Fibroblast of pulmonary artery (primary cell): ENCODE measurements around the gene MITF.
"Not testable (repeated sequence)": the region's sequence is repeated elsewhere in the genome, so short reads cannot be mapped to it uniquely, and the experiment has no call there.

ENCODE experiments used
- DNase-seq: peaks from one replicate; pipeline ENCODE4 v3.0.0-alpha.2; 2010; ENCODE audit warnings: low read depth
- H3K4me3 ChIP-seq: replicated peaks from 2 replicates; pipeline ENCODE4 v1.5.1; 2011; ENCODE audit warnings: low read depth, mild to moderate bottlenecking, control low read depth, low read length, moderate library complexity
- TF ChIP-seq, protein P1 (sequence below): IDR thresholded peaks from 2 replicates; pipeline ENCODE4 v1.5.1; 2011; ENCODE audit warnings: mild to moderate bottlenecking, control low read depth, low read length, inconsistent platforms; ENCODE audit errors: missing control alignments

Gene MITF

DNA sequence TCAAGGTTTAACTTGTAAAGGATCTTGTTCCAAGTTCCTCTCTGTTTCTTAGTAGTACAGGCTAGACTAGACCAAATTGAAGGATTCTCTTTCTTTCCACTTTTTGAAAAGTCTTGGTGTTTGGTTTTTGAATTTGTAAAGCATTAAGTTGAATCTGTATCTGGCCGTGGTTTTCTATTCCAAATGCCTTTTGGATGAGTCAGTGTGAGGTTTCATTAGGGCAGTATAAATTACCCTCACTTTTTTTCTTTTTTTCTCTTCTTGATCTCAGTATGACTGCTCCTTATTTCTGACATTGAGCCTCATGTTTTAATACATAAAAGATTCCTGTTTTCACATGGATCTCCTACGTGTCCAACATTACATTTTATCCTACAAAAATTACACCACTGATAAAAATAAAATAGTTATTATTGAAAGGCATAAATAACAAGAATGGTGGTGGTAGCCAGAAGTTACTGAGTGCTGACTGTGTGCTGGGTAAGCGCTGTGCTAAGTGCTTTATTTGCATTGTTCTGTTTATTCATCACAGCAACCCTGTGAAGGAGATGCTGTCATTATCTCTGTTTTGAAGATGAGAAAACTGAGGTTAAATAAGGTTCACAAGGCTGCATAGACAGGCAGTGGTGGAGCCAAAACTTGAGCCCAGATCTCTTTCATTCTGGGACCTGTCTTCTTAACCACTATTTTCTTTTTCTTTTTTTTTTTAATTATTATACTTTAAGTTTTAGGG lies 48.3 kb downstream of the MITF start:
- DNase-seq: peak; percentile 61
- no peak overlapping the region for H3K4me3 ChIP-seq
- TF ChIP-seq, protein P1, sequence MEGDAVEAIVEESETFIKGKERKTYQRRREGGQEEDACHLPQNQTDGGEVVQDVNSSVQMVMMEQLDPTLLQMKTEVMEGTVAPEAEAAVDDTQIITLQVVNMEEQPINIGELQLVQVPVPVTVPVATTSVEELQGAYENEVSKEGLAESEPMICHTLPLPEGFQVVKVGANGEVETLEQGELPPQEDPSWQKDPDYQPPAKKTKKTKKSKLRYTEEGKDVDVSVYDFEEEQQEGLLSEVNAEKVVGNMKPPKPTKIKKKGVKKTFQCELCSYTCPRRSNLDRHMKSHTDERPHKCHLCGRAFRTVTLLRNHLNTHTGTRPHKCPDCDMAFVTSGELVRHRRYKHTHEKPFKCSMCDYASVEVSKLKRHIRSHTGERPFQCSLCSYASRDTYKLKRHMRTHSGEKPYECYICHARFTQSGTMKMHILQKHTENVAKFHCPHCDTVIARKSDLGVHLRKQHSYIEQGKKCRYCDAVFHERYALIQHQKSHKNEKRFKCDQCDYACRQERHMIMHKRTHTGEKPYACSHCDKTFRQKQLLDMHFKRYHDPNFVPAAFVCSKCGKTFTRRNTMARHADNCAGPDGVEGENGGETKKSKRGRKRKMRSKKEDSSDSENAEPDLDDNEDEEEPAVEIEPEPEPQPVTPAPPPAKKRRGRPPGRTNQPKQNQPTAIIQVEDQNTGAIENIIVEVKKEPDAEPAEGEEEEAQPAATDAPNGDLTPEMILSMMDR: no peak

DNA sequence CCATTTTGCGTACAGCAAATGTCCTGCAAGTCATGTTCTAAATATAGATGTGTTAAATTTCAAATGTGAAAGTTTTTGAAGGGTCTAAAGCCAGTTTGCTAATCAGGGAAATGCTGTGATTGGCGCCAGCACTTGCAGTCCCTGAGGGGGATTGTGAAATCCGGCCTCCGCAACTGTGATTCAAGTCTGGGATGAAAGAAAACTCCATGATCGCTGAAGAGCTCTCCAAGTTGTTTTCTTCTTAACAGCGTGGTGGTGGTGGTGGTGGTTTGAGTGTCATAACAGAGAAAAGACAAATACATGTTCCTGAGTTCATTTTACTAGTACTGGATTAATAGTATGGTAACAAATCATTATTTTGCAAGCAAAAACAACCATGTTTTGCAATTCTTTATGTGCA lies 51.8 kb downstream of the MITF start:
- TF ChIP-seq, protein P1: no peak
- DNase-seq: peak; percentile 83
- H3K4me3 ChIP-seq: no peak overlapping the region

DNA sequence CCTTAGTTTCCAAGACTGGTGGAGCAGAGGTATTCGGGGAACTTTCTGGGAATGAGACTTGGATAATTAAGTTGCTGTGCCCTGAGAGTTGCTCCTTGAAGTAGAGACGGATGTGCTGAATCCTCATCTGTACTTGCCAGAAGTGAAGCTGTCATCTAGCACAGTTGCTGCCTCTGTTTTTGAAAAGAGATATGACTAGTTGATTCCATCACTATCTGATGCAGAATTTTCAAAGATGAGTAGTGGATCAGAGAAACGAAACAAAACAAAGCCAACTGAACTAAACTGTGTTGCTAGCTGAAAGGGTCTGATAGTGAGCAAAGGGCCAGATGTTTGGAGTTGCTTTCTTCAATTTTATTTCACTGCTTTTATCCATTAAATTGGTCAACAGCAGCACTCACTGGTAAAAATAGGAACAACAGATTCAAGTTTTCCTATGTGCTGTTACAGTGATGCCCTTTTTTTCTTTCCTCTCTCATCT lies 52.7 kb downstream of the MITF start:
- peak; percentile 49 for DNase-seq
- no peak overlapping the region for H3K4me3 ChIP-seq
- TF ChIP-seq, protein P1: peak; percentile 35

DNA sequence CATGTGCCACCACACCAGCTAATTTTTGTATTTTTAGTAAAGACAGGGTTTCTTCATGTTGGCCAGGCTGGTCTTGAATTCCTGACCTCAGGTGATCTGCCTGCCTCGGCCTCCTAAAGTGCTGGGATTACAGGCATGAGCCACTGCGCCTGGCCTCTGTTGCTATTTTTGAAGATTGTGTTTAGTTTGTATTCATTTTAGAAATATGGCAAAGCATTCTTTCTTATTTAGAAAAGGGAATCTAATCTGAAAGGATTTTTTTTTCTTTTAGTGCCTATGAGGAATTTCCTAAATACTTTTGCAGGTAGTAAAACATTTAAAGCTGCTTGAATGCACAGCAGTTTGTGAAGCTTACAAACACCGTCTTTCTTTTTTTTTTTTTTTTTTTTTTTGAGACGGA lies 56.9 kb downstream of the MITF start:
- not testable (repeated sequence) for DNase-seq

DNA sequence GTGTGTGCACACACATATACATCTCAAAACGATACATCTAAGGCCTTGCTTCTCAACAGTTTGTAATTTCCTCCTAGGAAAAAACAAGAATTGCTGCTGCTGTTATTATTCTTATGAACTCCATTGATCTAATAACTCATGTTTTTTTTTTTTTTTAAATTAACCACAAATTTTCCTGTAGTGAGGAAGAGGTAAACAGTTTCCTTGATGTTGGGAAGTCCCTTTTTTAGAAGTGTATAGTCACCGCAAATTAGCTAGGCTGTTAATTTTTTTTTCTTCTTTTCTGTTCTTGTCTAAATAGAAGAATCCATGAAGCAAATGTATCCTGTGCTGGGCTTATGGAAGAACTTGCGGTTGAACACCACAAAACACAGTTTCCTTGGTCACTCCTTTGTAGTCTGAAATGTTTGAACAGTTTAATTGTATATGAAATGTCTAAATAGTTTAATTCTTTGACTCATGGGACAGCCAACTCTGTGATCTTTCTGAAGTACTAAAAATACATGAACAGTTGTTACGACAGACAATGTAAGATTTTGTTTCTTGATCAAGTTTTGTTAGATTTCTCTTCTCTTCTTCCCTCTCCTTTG lies 64.5 kb downstream of the MITF start:
- H3K4me3 ChIP-seq: no peak overlapping the region
- no peak for DNase-seq
- TF ChIP-seq, protein P1: no peak

More for the DNA sequence above, 56.9 kb downstream of the MITF start:
- H3K4me3 ChIP-seq: not testable (repeated sequence)

DNA sequence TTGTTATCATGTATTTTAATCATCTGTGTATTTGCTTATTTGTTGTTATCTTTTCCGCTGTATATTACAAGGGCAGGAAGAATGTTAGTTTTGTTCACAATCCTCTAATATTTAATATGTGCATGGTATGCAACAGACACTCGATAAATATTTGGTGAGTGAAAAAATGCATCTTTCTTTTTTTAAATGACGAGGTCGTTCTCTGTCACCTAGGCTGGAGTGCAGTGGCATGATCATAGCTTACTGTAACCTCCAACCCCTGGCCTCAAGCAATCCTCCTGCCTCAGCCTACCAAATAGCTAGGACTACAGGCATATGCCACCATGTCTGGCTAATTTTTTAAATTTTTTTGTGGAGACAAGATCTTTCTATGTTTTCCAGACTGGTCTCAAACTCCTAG lies 66.2 kb downstream of the MITF start:
- no peak for DNase-seq
- H3K4me3 ChIP-seq: no peak overlapping the region
- TF ChIP-seq, protein P1: no peak

DNA sequence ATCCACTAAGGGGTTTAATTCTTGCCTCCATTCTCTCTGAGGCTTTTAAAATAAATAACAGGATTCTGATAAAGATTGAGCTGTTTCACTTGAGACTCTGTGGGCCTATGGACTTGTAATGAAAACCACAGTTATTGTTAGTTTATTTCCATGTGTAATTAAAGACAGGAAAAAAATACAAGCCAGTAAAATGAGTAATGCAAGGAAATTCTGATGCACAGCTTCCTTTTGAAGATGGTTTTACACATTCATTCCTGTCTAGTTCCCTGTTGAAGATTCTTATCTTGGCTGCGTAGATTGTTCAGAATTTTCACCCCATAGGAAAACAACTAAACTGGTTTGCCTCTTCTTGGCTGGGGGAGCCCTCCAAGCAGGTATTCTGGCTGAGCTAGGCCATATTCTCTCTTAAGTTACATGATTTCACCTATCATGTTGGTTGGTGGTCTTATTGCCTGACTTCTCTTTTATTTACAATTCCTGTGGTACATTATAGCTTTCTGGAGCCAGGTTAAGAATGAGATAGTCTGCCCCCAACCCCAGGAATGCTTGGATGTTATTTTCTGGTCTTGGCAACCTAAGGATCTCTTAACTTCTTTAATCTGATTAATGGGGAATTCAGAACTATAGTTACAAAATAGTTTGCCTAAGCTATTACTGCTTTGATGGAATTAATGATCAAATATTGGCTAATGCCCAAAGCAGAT lies 67.6 kb downstream of the MITF start:
- no peak overlapping the region for H3K4me3 ChIP-seq
- TF ChIP-seq, protein P1: no peak
- no peak for DNase-seq
